Activated T-cell treated with anti-CD3 and anti-CD28 coated beads for 1 hour (primary cell): ENCODE results near the gene CEP41.

Experiments
- DNase-seq: peaks from one replicate; pipeline ENCODE4 v3.0.0-alpha.2; 2020; ENCODE audit warnings: low read depth

CEP41 gene

GRCh38 chr7:130417213-130417612 is 23.6 kb downstream of the CEP41 start:
- no peak for DNase-seq

GRCh38 chr7:130415006-130415405 is 25.8 kb downstream of the CEP41 start:
- no peak for DNase-seq

- no peak for DNase-seq
These were observed 27.6 kb downstream of the CEP41 start for GRCh38 chr7:130413201-130413600.

GRCh38 chr7:130410868-130411541 is 29.8 kb downstream of the CEP41 start:
- no peak for DNase-seq

GRCh38 chr7:130409712-130410072 is 31.1 kb downstream of the CEP41 start:
- DNase-seq, result no peak

- no peak for DNase-seq
These were observed 31.6 kb downstream of the CEP41 start for GRCh38 chr7:130409067-130409711.

GRCh38 chr7:130405003-130405402 is 35.8 kb downstream of the CEP41 start:
- DNase-seq, result no peak

- DNase-seq, result no peak
These were observed 39.2 kb downstream of the CEP41 start for GRCh38 chr7:130401578-130401977.

GRCh38 chr7:130401101-130401500 is 39.7 kb downstream of the CEP41 start:
- no peak for DNase-seq

GRCh38 chr7:130400120-130400572 is 40.7 kb downstream of the CEP41 start:
- DNase-seq, result no peak

- DNase-seq, result no peak
These were observed 42.2 kb downstream of the CEP41 start for GRCh38 chr7:130398526-130399090.

GRCh38 chr7:130397758-130398073 is 43.1 kb downstream of the CEP41 start:
- no peak for DNase-seq

GRCh38 chr7:130397051-130397757 is 43.6 kb downstream of the CEP41 start:
- no peak for DNase-seq

GRCh38 chr7:130396109-130396508 is 44.7 kb downstream of the CEP41 start:
- no peak for DNase-seq

- no peak for DNase-seq
These were observed 45.4 kb downstream of the CEP41 start for GRCh38 chr7:130395421-130395820.

GRCh38 chr7:130394421-130395195 is 46.2 kb downstream of the CEP41 start:
- peak; percentile 11 for DNase-seq

- no peak for DNase-seq
These were observed 46.9 kb downstream of the CEP41 start for GRCh38 chr7:130393841-130394411.

- no peak for DNase-seq
These were observed 47.7 kb downstream of the CEP41 start for GRCh38 chr7:130393101-130393561.

- no peak for DNase-seq
These were observed 50.3 kb downstream of the CEP41 start for GRCh38 chr7:130390486-130390885.

GRCh38 chr7:130388671-130389070 is 52.1 kb downstream of the CEP41 start:
- no peak for DNase-seq

GRCh38 chr7:130387628-130388403 is 53.0 kb downstream of the CEP41 start:
- DNase-seq, result no peak
